ENCODE data around the gene UBE2E3. TPM values are rescaled to one million over a fixed set of nuclear protein-coding genes. Genes with fewer than 3 reads are reported as not detected.
"Not testable (repeated sequence)": the region's sequence is repeated elsewhere in the genome, so short reads cannot be mapped to it uniquely, and the experiment has no call there.

The UBE2E3 gene
- 52.7 and 55.1 TPM in 2 replicates for total RNA-seq

DNA sequence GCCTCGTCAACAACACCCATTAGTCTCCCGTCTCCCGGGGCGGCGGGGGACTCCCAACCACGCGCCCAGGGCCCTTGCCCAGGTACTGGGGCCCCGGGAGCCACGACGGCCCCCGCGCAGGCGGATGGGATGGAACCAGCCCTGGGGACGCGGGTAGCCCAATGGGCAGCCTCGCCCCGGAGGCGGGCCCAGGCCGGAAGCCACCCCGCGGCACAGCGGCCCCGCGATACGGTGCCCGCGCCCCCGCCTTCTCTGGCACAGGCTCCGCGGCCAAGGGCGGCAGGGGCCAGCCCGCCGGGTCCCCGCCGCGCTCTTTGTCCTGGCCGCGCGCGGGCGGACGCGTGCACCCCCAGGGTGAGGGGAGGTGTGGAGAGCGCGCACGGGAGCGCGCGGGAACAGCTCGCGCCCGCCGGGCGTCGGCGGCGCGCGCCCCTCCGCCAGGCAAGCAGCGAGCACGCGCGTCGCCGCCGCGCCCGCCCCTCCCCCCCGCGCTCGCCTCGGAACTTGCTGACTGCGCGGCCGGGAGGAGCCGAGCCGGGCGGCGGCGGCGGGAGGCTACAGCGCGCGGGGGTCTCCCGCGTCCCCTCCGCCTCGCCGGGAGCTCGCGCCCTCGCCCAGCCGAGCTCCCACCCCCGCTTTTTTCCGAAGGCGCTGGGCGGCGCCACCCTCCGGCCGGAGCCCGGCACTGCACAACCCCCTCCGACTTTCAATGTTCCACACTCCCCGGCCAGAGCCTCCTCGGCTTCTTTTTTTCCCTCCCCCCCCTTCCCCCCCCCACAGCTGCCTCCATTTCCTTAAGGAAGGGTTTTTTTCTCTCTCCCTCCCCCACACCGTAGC is at the start of gene UBE2E3:
Gene UBE2E3 (plus strand): TSS at position 500 of the 837 bp plus-strand sequence. CDS start 1,438 bp downstream, outside the sequence.
- DNase-seq (ENCODE audit: low read depth, low spot score), result no peak

DNA sequence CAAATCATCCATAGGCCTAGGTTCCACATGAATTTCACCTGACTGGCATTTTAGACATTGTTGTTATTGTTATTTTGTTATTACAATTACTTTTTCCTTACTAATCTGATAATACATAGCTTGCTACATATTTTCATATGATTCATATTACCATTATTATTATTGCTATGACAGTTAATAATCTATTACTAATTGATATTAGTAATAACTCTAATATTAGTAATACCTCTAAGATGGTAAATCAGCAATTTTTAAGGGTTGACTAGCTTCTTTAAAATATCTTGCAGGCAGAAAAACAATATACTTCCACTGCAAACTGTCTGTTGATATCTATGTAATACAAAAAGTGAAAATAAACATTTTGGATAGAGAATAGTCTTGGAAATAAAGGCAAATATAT is 48.6 kb upstream of the UBE2E3 start:
- no peak for DNase-seq (ENCODE audit: low read depth, low spot score)

DNA sequence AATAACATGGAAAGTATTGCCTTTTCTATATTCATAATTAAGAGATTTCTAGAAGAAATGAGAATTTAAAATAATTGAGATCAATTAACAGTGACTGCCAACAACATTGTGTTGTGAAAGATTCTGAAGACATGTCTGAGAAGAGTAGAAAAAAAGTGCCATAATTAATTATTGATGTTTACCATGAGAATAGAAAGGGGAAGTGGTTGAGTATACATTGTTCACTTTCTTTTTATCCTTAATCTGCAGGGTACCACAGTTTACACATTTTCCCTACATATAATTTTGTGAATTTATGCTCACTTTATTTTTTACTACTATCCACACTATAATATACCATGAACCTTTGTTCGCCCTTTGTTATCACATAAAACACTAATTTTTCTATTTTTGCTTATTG is 47.1 kb upstream of the UBE2E3 start:
- no peak for DNase-seq (ENCODE audit: low read depth, low spot score)

DNA sequence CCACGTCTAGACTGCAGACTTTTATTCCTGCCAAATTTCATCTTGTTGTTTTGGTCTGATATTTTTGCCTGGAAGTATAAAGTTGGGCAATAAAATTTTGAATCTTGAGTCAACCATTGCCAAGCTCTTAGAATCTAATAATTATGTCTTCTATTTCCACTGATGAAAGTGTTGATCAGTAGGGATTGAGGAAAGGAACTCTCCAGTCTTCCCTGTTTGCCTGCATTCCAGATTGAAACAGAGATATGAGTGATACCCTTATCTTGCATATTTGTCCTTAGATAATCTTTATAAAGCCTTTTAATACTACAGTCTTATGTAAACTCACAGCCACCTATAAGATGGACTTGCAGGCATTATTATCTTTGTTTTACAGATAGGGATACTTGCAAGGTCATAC is 45.5 kb upstream of the UBE2E3 start:
- DNase-seq (ENCODE audit: low read depth, low spot score), result no peak

DNA sequence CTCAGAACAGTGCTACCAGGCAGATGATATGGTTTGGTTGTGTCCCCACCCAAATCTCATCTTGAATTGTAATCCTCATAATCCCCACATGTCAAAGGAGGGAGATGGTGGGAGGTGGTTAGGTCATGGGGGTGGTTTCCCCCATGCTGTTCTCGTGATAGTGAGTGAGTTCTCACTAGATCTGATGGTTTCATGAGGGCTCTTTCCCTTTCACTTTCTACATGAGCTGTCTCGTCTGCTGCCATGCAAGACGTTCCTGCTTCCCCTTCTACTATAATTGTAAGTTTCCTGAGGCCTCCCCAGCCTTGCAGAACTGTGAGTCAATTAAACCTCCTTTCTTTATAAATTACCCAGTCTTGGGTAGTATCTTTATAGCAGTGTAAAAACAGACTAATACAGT is 42.9 kb upstream of the UBE2E3 start:
- DNase-seq (ENCODE audit: low read depth, low spot score), result not testable (repeated sequence)

DNA sequence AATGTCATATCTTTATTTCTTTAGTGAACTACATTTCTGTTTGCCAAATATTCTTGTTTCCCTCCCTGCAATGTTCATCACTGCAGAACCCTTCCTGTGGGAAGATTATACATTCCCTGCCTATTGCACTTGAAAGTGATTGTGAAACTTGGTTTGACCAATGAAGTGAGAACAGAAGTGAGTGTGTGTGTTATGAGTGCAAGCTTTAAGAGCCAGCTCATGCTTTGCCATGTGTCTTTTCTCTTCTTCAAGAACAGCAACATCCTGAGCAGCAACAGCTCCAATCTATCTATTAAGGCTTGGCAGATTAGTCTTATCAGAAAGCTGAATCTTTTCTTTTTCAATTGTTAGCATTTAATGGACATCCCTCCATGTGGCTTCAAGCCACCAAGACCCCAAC is 42.0 kb upstream of the UBE2E3 start:
- DNase-seq (ENCODE audit: low read depth, low spot score), result no peak

DNA sequence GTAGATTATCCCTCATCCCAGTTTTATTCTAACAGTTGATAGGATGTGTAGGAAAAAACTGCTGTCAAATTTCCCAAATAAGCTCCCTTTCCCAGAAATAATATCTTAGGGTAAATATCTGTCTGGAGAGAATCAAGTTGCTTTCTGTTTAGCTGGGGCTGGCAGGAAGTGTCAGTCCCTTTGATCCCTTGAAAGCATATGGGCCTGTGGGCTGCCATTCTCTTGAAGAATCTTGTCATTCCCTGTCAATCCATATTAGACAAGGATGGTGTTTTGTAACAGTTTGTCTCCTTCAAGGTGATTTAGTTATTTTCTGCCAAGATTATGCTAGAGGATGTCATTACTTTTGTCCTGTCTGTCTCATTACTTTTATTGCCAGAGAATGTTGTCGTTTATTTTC is 37.1 kb upstream of the UBE2E3 start:
- DNase-seq (ENCODE audit: low read depth, low spot score), result no peak

DNA sequence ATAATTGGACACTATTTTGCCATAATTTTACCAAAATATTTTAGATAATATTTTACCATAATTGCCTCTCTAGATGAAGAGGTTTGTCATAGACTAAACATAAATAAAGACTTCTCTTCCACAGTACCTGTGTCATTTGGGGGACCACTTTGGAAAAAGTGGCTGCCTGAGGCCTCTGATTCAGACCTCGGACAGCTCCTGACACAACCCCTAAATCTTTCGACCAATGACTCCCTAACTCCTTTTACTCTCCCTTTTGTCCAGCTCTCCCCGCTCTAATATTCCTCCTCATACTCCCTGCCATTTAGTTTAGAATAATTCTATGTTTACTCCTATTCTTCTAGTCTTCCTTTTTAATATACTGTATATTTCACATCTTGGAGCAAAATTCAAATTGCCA is 36.0 kb upstream of the UBE2E3 start:
- DNase-seq (ENCODE audit: low read depth, low spot score), result no peak

DNA sequence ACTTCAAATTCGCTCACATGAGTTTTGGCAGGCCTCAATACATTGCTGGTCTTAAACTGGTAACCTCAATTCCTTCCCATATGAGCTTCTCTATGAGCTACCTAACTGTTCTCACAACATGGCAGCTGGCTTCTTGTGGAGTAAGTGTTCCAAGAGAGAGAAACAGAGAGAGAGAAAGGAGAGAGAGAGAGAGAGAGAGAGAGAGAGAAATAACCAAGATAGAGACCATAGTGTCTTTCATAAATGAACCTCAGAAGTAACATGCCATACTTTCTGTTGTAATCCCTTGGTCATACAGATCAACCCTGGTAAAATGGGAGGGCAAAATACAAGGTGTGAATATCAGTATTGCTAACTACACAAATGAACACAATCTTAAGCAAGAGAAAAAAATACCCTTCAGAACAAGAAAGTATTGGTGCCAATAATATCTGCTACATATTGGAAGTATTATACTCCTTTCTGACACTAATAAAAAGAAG is 33.2 kb upstream of the UBE2E3 start:
- no peak for DNase-seq (ENCODE audit: low read depth, low spot score)

DNA sequence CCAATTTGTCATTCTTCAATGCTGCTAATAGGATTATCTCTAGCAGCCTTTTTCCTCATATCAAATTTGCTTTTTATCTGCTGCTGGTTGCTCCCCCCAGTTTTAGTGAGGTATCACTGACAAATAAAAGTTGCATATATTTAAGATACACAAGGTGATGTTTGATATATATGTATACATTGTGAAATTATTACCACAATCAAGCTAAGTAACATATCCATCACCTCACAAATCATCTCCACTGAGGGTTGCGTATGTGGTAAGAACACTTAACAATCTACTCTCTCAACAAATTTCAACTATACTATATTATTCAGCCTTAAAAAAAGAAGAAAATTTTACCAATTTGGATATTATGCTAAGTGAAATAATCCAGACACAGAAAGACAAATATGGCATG is 30.5 kb upstream of the UBE2E3 start:
- DNase-seq (ENCODE audit: low read depth, low spot score), result no peak

DNA sequence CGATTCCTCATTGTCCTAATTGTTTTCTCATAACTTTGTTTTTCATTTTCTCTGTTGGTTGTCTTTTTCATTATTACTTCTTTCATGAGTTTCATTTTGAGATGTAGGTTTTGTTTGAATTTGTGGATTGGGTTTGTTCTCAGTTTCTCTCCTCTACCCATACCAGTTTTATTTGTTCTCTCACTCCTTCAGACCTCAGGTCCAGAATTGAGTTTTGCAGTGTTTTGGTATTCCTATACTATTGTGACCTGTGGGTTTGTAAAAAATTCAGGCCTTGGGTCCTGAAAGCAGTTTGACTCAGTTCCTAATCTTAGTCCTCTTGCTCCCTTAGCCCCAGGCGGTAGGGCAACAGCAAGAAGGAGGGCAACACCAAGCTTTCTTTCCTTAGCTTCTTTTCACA is 28.3 kb upstream of the UBE2E3 start:
- DNase-seq (ENCODE audit: low read depth, low spot score), result no peak

DNA sequence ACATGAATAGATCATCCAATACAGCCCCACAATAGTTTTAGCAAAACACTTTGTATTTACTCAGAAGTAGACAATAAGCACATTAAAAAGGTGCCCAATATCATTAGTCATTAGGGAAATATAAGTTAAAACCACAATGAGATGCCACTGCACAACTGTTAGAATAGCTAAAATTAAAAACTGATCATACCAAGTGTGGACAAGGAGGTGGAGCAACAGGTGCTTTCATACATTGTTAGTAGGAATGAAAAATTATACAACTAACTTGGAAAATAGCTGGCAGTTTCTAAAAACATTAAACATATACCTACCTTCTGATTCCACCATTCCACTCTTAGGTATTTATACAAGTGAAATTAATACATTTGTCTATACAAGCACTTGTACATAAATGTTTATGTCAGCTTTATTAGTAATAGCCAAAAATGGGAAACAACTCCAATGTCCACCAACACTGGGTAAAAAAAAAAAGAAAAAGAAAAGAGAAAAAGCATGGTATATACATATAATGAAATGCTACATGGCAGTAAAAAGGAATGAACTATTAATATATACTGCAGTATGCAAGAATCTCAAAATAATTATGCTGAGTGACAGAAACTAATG is 27.6 kb upstream of the UBE2E3 start:
- DNase-seq (ENCODE audit: low read depth, low spot score), result no peak

DNA sequence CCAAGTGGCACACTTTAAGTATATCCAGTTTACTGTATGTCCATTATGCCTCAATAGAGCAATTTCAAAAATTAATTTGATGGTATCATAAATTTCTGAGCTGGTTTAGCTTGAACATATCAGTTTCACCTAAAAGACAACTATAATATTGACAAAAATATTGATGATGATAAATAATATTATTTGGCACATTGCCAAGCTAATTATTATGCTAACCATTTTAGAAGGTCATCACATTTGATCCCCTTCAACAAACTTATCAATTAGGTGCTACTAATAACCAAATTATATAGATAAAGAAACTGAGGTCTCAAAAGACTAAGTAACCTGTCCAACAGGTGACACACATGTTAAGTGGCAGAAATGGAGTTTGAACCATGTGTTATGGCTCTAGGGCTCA is 26.9 kb upstream of the UBE2E3 start:
- no peak for DNase-seq (ENCODE audit: low read depth, low spot score)

DNA sequence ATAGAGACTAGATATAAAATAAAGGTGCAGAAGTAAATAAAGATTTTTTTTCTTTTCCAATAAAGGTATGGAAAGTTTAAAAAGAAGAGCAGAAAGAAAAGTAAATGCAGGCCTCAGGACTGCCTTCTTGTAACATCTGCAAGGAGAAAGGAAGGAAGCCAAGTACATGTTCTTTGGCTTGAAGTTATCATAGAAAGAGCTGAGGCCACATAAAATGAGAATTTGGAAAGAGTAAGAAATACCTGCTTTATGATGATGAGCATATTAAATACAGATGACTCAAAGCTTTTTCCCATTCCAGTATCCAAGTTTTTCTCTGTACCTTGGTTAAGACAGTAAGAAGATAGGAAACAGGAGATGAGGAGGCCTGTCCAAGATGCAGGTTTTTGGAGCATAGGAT is 25.3 kb upstream of the UBE2E3 start:
- DNase-seq (ENCODE audit: low read depth, low spot score), result no peak

DNA sequence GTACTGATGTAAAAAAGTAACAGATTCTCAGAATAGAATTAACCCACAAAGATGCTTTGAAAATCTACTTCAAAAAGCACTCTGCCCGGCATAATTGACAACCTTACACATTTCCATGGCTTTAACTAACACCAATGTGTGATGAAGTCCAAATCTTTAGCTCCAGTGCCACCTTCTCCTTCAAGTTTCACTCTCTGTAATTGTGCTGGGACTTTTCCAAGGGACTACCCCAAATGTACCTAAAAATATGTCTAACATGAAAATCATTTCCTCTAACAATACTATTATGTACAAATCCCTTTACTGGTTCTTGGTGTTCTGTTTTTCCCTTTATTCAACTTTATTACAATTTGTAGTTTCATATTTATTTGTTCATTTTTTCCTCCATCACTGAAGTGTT is 20.6 kb upstream of the UBE2E3 start:
- DNase-seq (ENCODE audit: low read depth, low spot score), result no peak

DNA sequence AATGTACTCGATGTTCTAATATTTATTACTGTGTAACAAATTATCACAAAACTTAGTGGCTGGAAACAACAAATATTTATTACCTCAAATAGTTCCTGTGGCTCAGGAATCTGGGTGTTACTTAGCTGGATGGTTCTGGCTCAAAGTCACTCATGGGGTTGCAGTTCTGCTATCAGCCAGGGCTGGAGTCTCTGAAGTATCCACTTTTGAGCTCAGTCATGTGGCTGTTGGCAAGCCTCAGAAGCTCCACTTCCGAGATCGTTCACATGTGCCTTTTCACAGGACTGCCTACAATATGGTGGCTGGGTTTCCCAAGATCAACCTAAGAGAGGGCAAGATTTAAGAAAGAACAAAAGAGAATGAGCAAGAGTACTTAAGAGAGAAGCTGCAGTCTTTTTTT is 19.4 kb upstream of the UBE2E3 start:
- no peak for DNase-seq (ENCODE audit: low read depth, low spot score)

DNA sequence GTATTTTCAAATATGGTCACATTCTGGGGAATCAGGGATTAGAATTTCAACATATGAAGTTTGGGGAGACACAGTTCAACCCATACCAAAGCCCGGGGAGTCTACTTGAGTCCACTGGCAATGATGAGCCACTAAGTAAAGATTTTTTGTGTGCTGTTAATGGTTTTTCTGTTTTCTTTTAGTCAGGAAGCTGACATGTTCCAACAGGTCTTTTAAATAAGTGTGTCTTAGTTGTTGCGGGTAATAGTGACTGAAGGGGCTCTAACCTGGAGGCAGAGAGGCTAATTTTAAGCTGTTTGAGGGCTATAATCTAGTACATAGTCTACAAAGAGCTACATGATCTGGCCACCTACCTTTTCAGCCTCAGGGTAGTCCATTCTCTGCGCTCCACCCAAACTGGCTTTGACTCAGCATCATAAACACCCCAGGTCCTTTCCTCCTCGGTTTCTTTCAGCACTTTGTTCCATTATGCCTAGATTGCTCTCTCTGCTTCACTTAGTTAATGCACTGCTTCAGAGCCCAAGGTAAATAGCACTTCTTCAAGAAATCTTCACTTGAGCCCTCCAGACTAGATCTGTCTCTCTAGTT is 17.6 kb upstream of the UBE2E3 start:
- DNase-seq (ENCODE audit: low read depth, low spot score), result no peak

DNA sequence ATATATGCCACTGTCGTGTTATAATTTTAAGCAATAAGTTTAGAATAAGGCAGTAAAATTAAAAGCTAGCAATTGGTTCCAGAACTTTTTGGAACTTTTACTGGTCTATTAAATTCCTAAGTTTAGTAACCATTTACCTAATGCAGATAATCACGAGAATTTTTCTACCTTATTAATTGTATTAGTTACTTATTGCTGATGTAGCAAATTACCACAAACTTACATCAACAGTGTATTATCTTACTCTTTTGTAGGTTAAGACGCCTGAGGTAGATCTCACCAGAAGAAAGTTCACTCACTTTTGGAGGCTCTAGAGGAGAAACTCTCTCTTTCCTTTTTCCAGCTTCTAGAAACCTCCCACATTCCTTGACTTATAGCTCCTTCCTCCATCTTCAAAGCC is 14.0 kb upstream of the UBE2E3 start:
- no peak for DNase-seq (ENCODE audit: low read depth, low spot score)

DNA sequence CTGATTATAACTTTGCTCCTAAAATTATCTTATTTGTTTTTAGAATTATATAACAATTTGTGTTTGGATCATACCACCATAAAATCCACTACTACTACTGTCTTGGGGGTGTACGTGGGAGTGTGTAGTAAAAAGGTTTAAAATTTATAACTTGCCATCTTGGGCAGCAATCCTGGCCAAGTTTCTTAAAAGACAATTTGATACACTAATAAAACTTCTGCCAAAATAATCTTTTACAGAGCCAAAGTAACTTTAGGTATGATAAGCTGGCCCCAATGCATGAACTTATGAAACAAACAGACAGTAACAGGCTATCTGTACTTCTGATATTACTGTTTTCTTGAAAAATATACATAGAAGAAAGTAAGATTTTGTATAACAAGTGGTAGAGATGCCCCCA is 11.3 kb upstream of the UBE2E3 start:
- DNase-seq (ENCODE audit: low read depth, low spot score), result no peak

DNA sequence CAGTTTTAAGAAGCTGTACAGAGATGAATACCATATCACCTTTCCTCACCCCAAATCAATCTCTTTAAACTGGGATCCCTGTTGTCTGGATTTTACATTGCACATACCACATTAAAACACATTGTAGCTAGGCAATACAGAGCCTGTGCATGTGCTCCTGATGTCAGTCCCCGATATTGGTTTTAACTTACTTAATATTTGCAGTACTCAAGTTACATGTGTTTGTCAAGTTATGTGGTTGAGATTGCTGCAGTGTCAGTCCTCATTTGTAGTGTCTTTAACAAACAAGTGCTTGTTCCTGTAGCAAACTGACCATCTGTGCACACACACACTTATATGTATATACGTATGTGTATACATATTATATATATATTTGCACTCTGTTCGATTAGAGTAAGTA is 10.4 kb upstream of the UBE2E3 start:
- no peak for DNase-seq (ENCODE audit: low read depth, low spot score)

DNA sequence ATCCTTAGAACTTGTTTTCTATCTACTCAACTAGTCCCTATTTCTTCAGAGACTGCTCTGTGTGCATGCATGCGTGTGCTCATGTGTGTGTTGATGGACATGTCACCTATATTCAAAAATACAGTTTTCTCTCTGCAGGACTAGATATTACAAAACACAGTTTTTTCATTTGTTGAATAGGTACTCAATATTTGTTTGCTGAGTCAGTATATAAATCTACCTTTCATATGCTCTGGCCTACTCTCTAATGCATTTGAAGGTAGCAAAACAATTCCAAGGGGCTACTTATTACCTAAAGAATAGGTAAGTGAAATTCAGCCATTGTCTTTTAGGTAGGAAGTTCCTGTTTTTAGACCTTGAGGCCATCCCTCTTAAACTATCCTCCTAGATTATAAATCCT is 8.6 kb upstream of the UBE2E3 start:
- no peak for DNase-seq (ENCODE audit: low read depth, low spot score)

DNA sequence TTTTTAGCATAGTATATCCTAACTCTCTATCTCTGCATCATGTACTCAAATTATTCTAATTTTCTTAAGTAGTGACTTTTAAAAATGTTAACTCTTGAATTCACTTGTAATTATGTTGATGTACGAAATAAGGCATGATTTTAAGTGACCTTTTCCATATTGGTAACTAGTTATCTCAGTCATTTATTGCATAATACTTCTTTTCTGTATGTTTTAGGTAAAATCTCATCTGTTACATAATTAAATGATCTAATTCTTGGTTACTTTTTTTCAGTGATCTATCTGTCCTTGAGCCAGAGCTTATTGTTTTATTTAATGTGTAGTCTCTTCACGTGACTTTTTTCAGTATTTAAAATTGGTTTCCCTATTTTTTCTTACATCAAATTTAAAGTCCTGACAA is 4.8 kb upstream of the UBE2E3 start:
- DNase-seq (ENCODE audit: low read depth, low spot score), result no peak

All from pulmonary artery endothelial cell (primary cell).